H1 (cell line): Measurements from ENCODE around the gene SLC43A1. TPM values are rescaled to one million over a fixed set of nuclear protein-coding genes. Genes with fewer than 3 reads are reported as not detected.

Experiments used
- CBX5 ChIP-seq: fragments of 300-800, 300-1000 bp; sonication (generic); IDR thresholded peaks from 2 replicates; pipeline ENCODE4 v1.7.1; 2016; ENCODE audit warnings: antibody characterized with exemption, low read length, low read depth
- CHD1 ChIP-seq: IDR thresholded peaks from 2 replicates; pipeline ENCODE4 v1.6.1; 2012; ENCODE audit warnings: low read depth, low read length, improper control_type of control experiment
- CHD2 ChIP-seq: IDR thresholded peaks from 2 replicates; pipeline ENCODE4 v1.6.1; 2012; ENCODE audit warnings: low read length, improper control_type of control experiment
- CREB1 ChIP-seq: IDR thresholded peaks from 2 replicates; pipeline ENCODE4 v1.6.1; 2012; ENCODE audit warnings: inconsistent platforms
- EZH2 ChIP-seq: fragments of 200-600 bp; sonication (generic); IDR thresholded peaks from 2 replicates; pipeline ENCODE4 v1.7.1; 2012; ENCODE audit warnings: low read depth, mild to moderate bottlenecking, moderate library complexity, low read length, inconsistent platforms; ENCODE audit not compliant: severe bottlenecking
- JUND ChIP-seq: IDR thresholded peaks from 2 replicates; pipeline ENCODE4 v1.6.1; 2011; ENCODE audit warnings: mild to moderate bottlenecking, improper control_type of control experiment, low read length
- SP2 ChIP-seq: IDR thresholded peaks from 2 replicates; pipeline ENCODE4 v1.6.1; 2012; ENCODE audit warnings: mild to moderate bottlenecking, low read length, inconsistent platforms
- SP4 ChIP-seq: IDR thresholded peaks from 2 replicates; pipeline ENCODE4 v1.6.1; 2012; ENCODE audit warnings: low read length, inconsistent platforms
- TBP ChIP-seq: IDR thresholded peaks from 2 replicates; pipeline ENCODE4 v1.6.1; 2011; ENCODE audit warnings: low read depth, low read length, improper control_type of control experiment
- polyA plus RNA-seq, 7 experiments: library from polyadenylated mRNA; depleted of rRNA in 3 of 7; stranded (reverse) in 5 of 7; unstranded in 2 of 7; fragments of >200 nt in 5 of 7; fragments of 200-250 nt in 2 of 7; gene quantifications; 1 replicate in 5 of 7; 2 replicates in 1 of 7; 4 replicates in 1 of 7; pipeline versions ENCODE4 v1.2.1 to v1.2.3, GENCODE V29; 2011 to 2013; ENCODE audit warnings: missing spikeins in 2 of 7, mixed read lengths in 2 of 7
- total RNA-seq: library from RNA; stranded (reverse); fragmentation: NEBNext Ultra II Directional; extraction: Animal tissue kit (Norgen Biotek cat#: 25700); gene quantifications from 2 replicates; pipeline ENCODE4 v1.2.1, GENCODE V29; 2021
- TF ChIP-seq, protein P1 (sequence below): fragments of 300-600 bp; sonication (generic); IDR thresholded peaks from 2 replicates; pipeline ENCODE4 v1.7.1; 2012; ENCODE audit warnings: low read length, moderate library complexity, mild to moderate bottlenecking, inconsistent platforms; ENCODE audit not compliant: insufficient replicate concordance
- TF ChIP-seq, protein P2 (sequence below), 3 experiments: IDR thresholded peaks; 1 replicate in 2 of 3; 2 replicates in 1 of 3; pipeline versions ENCODE4 v1.5.1 to v1.6.1; 2011; ENCODE audit warnings: low read length in 3 of 3, mild to moderate bottlenecking in 3 of 3, inconsistent platforms in 2 of 3, low read depth in 1 of 3, moderate library complexity in 1 of 3; ENCODE audit not compliant: insufficient read depth in 1 of 3; ENCODE audit errors: control extremely low read depth in 1 of 3

Gene SLC43A1
- total and polyA plus RNA-seq, 2 of the 8 experiments (the other 6 are each of a cell fraction or from before 2014, with no cell fraction given) = 34.5 to 58.0 TPM

DNA sequence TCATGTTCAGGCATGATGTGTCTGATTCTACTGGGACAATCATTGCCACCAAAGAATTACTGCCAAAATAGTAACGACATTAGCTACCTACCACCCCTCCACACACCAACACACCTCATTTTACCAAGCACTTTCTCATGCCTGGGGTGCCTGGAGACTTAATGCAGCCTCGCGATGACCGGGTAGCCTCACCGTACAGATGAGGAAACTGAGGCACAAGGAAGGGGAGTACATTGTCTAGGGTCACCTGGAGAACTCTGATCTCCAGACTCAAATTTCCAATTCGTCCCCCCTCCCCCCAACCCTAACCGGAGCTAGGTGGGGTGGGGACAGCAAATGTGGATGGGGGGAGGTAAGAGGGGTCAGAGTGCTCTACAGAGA lies 57.9 kb downstream of the SLC43A1 start (continued):
- TF ChIP-seq, protein P1, sequence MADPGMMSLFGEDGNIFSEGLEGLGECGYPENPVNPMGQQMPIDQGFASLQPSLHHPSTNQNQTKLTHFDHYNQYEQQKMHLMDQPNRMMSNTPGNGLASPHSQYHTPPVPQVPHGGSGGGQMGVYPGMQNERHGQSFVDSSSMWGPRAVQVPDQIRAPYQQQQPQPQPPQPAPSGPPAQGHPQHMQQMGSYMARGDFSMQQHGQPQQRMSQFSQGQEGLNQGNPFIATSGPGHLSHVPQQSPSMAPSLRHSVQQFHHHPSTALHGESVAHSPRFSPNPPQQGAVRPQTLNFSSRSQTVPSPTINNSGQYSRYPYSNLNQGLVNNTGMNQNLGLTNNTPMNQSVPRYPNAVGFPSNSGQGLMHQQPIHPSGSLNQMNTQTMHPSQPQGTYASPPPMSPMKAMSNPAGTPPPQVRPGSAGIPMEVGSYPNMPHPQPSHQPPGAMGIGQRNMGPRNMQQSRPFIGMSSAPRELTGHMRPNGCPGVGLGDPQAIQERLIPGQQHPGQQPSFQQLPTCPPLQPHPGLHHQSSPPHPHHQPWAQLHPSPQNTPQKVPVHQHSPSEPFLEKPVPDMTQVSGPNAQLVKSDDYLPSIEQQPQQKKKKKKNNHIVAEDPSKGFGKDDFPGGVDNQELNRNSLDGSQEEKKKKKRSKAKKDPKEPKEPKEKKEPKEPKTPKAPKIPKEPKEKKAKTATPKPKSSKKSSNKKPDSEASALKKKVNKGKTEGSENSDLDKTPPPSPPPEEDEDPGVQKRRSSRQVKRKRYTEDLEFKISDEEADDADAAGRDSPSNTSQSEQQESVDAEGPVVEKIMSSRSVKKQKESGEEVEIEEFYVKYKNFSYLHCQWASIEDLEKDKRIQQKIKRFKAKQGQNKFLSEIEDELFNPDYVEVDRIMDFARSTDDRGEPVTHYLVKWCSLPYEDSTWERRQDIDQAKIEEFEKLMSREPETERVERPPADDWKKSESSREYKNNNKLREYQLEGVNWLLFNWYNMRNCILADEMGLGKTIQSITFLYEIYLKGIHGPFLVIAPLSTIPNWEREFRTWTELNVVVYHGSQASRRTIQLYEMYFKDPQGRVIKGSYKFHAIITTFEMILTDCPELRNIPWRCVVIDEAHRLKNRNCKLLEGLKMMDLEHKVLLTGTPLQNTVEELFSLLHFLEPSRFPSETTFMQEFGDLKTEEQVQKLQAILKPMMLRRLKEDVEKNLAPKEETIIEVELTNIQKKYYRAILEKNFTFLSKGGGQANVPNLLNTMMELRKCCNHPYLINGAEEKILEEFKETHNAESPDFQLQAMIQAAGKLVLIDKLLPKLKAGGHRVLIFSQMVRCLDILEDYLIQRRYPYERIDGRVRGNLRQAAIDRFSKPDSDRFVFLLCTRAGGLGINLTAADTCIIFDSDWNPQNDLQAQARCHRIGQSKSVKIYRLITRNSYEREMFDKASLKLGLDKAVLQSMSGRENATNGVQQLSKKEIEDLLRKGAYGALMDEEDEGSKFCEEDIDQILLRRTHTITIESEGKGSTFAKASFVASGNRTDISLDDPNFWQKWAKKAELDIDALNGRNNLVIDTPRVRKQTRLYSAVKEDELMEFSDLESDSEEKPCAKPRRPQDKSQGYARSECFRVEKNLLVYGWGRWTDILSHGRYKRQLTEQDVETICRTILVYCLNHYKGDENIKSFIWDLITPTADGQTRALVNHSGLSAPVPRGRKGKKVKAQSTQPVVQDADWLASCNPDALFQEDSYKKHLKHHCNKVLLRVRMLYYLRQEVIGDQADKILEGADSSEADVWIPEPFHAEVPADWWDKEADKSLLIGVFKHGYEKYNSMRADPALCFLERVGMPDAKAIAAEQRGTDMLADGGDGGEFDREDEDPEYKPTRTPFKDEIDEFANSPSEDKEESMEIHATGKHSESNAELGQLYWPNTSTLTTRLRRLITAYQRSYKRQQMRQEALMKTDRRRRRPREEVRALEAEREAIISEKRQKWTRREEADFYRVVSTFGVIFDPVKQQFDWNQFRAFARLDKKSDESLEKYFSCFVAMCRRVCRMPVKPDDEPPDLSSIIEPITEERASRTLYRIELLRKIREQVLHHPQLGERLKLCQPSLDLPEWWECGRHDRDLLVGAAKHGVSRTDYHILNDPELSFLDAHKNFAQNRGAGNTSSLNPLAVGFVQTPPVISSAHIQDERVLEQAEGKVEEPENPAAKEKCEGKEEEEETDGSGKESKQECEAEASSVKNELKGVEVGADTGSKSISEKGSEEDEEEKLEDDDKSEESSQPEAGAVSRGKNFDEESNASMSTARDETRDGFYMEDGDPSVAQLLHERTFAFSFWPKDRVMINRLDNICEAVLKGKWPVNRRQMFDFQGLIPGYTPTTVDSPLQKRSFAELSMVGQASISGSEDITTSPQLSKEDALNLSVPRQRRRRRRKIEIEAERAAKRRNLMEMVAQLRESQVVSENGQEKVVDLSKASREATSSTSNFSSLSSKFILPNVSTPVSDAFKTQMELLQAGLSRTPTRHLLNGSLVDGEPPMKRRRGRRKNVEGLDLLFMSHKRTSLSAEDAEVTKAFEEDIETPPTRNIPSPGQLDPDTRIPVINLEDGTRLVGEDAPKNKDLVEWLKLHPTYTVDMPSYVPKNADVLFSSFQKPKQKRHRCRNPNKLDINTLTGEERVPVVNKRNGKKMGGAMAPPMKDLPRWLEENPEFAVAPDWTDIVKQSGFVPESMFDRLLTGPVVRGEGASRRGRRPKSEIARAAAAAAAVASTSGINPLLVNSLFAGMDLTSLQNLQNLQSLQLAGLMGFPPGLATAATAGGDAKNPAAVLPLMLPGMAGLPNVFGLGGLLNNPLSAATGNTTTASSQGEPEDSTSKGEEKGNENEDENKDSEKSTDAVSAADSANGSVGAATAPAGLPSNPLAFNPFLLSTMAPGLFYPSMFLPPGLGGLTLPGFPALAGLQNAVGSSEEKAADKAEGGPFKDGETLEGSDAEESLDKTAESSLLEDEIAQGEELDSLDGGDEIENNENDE = no peak
- TF ChIP-seq, protein P2, sequence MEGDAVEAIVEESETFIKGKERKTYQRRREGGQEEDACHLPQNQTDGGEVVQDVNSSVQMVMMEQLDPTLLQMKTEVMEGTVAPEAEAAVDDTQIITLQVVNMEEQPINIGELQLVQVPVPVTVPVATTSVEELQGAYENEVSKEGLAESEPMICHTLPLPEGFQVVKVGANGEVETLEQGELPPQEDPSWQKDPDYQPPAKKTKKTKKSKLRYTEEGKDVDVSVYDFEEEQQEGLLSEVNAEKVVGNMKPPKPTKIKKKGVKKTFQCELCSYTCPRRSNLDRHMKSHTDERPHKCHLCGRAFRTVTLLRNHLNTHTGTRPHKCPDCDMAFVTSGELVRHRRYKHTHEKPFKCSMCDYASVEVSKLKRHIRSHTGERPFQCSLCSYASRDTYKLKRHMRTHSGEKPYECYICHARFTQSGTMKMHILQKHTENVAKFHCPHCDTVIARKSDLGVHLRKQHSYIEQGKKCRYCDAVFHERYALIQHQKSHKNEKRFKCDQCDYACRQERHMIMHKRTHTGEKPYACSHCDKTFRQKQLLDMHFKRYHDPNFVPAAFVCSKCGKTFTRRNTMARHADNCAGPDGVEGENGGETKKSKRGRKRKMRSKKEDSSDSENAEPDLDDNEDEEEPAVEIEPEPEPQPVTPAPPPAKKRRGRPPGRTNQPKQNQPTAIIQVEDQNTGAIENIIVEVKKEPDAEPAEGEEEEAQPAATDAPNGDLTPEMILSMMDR (IDR thresholded peaks at IDR 0.05; ENCODE audit: control extremely low read depth in 1 of 3, insufficient read depth in 1 of 3, low read depth in 1 of 3, low read length in 3 of 3) = no peak
- TF ChIP-seq TBP = no peak
- TF ChIP-seq JUND = no peak
- no peak for TF ChIP-seq CHD1
- no peak for TF ChIP-seq EZH2
- no peak for TF ChIP-seq CBX5
- no peak for TF ChIP-seq SP4
- peak; percentile 70 for TF ChIP-seq CHD2
- TF ChIP-seq SP2 = no peak
- no peak for TF ChIP-seq CREB1
